Measurements from ENCODE around the gene DSTYK. TPM values are rescaled to one million over a fixed set of nuclear protein-coding genes. Genes with fewer than 3 reads are reported as not detected.

Gene DSTYK
- total RNA-seq, 2 experiments from 2014 or later, result 13.2 to 13.3 TPM

DNA sequence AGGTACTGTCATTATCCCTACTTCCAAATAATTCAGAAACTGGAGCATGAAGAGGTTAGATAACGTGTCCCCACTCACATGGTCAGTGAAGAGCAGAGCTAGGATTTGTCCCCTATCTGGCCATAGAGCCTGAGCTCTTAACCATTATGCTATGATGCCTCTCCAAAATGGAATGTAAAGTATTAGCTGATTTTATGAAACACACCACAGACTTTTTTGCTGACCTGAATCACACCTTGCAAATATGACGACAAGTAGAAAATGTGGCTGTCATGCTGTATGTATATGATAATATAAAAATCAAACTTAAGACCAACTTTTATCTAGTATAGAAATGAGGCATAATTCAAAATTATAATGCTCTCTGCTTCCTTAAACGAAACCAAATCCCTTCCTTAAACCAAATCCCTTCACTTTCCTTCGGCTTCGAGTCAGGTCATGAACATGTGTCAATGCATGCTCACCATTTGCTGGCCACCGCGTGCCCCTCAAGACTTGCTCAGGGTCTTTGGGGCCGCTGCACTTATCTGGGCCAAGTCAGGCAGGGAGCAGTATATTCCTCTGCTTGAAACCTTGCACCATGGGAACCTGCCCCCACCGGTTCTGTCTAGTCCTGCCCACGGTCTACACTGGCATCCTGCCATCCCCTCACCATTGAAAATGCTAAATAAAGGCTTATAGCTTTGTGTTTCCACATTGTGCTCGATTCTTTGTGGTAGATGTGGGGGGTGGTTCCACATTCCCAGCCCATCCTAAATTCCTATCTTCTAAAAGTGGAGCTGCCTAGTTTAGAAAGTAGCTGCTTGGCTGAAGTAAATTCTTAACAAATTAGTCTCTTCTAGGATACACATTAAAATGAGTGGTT lies 14.6 kb upstream of the DSTYK start:
- POLR2A ChIA-PET, result interaction anchor here (2.0 to 4.8 kb wide), 2 partner anchors 15 to 59 kb away, joined by 6 to 28 read pairs; partner anchors contain the start of gene DSTYK
- Mint-ChIP-seq H3K27me3 (peaks cover 44% of the 10 kb centered on the region), H3K4me3 (no peak overlapping the region), H3K27ac (no peak overlapping the region), H3K36me3 (no peaks in the 10 kb centered on the region), H3K9me3 (no peaks in the 10 kb centered on the region), H3K4me1 (peaks cover 28% of the 10 kb centered on the region)
- DNase-seq (no peak), ATAC-seq (ENCODE audit: low read depth) (no peak)

GRCh38 chr1:205224736-205225135 lies 13.2 kb upstream of the DSTYK start:
- Mint-ChIP-seq H3K27me3 (peaks cover 44% of the 10 kb centered on the region), H3K27ac (no peak overlapping the region), H3K9me3 (no peaks in the 10 kb centered on the region), H3K4me1 (peaks cover 19% of the 10 kb centered on the region), H3K36me3 (no peaks in the 10 kb centered on the region), H3K4me3 (no peak overlapping the region)
- no peak for DNase-seq
- POLR2A ChIA-PET, result no interaction called here
- ATAC-seq (ENCODE audit: low read depth), result no peak

GRCh38 chr1:205220421-205220820 lies 8.9 kb upstream of the DSTYK start:
- POLR2A ChIA-PET, result interaction anchor here (0.5 to 1.7 kb wide), 2 partner anchors 9 to 1885 kb away, joined by 3 to 4 read pairs; partner anchors contain the start of gene DSTYK
- DNase-seq (no peak), ATAC-seq (ENCODE audit: low read depth) (no peak)
- H3K27me3 Mint-ChIP-seq, result peaks cover 29% of the 10 kb centered on the region
- no peaks in the 10 kb centered on the region for H3K36me3 Mint-ChIP-seq
- H3K4me1 Mint-ChIP-seq, result peaks cover 2% of the 10 kb centered on the region
- no peak overlapping the region for H3K4me3 Mint-ChIP-seq
- no peak overlapping the region for H3K27ac Mint-ChIP-seq
- no peaks in the 10 kb centered on the region for H3K9me3 Mint-ChIP-seq

GRCh38 chr1:205217418-205217817 lies 5.9 kb upstream of the DSTYK start:
- Mint-ChIP-seq H3K27me3 (peaks cover 7% of the 10 kb centered on the region), H3K27ac (no peak overlapping the region), H3K9me3 (no peaks in the 10 kb centered on the region), H3K4me3 (no peak overlapping the region), H3K36me3 (no peaks in the 10 kb centered on the region), H3K4me1 (peaks cover 16% of the 10 kb centered on the region)
- no peak for ATAC-seq (ENCODE audit: low read depth)
- POLR2A ChIA-PET, result no interaction called here
- DNase-seq, result no peak

- ATAC-seq (ENCODE audit: low read depth), result no peak
- H3K27ac Mint-ChIP-seq, result no peak overlapping the region
- no peaks in the 10 kb centered on the region for H3K9me3 Mint-ChIP-seq
- no peak overlapping the region for H3K4me3 Mint-ChIP-seq
- H3K27me3 Mint-ChIP-seq, result peaks cover 5% of the 10 kb centered on the region
- H3K4me1 Mint-ChIP-seq, result peaks cover 22% of the 10 kb centered on the region
- H3K36me3 Mint-ChIP-seq, result no peaks in the 10 kb centered on the region
- POLR2A ChIA-PET, result no interaction called here
- DNase-seq, result no peak
These were observed 5.1 kb upstream of the DSTYK start for GRCh38 chr1:205216588-205216987.

DNA sequence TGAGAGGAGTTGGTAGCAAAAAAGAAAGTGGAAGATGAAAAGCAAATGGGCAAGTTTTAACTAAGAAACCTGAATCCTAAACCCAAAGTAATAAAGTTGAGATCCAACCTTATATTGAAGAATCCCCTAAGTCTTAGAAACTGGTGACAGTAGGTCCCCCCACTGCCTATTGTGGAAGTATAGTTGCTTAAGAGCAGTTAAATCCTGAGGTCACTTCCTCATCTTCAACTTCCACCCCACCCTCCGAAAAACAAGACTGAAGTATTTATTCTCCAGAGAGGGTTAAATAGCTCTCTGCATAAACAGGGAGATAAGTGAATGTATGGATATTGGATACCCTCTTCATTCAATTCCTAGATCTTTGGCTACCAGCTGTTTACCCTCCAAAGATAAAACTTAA lies 3.3 kb upstream of the DSTYK start:
- ATAC-seq (ENCODE audit: low read depth) (no peak), DNase-seq (no peak)
- Mint-ChIP-seq H3K36me3 (peaks cover 4% of the 10 kb centered on the region), H3K4me1 (peaks cover 29% of the 10 kb centered on the region), H3K27ac (peak overlapping the region; percentile 45), H3K27me3 (peaks cover 5% of the 10 kb centered on the region), H3K4me3 (peak overlapping the region; percentile 58), H3K9me3 (no peaks in the 10 kb centered on the region)
- POLR2A ChIA-PET, result interaction anchor here (2.0 kb wide), 1 partner anchor 14 kb away, joined by 11 read pairs; the partner anchor contains the start of gene TMCC2

DNA sequence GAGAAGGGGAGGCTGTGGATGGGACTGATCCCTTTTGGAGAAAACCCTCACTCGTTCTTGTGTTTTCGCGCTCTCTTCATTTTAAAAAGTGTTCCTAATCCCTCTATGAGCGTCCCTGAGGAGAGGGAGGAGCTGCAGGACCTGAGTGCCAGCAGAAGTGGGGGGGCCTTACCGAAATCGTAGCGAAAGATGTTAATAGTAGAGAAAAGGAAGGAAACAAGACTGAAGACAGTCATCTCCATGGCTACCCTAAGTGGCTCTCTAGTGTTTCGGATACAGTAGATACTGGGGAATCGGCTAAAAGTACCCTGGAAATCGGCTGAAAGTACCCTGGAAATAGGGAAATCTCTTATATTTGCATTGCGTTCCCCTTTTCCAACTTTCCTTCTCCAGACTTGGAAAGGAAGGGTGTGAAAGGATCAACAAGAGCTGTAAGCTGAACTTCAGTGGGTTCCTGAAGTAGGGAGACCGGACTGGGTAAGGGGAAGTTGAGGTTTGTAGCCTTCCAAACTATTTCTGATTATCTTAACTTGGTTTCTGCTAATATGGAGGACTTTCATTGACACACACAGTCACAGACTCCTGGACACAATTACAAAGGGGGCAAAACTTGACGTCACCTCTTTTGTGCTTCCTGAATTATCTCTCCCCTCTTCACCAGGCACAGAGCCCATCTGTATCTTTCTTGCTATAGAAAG lies 486 bp upstream of the DSTYK start:
- DNase-seq, result no peak
- Mint-ChIP-seq H3K36me3 (peaks cover 4% of the 10 kb centered on the region), H3K27ac (peak overlapping the region; percentile 98), H3K4me3 (peak overlapping the region; percentile 96), H3K27me3 (no peaks in the 10 kb centered on the region), H3K4me1 (peaks cover 36% of the 10 kb centered on the region), H3K9me3 (no peaks in the 10 kb centered on the region)
- POLR2A ChIA-PET, result interaction anchor here (0.5 to 2.7 kb wide), 7 partner anchors 8 to 718 kb away, joined by 3 to 28 read pairs (median 4); partner anchors contain the start of genes RBBP5 and TMCC2
- ATAC-seq (ENCODE audit: low read depth), result peak; percentile 25

- Mint-ChIP-seq H3K9me3 (no peaks in the 10 kb centered on the region), H3K36me3 (peaks cover 4% of the 10 kb centered on the region), H3K27me3 (no peaks in the 10 kb centered on the region), H3K4me3 (peak overlapping the region; percentile 96), H3K27ac (peak overlapping the region; percentile 98), H3K4me1 (peaks cover 38% of the 10 kb centered on the region)
- ATAC-seq (ENCODE audit: low read depth), result peak; percentile 6
- DNase-seq, result no peak
- POLR2A ChIA-PET, result interaction anchor here (0.6 to 2.7 kb wide), 7 partner anchors 9 to 74 kb away, joined by 3 to 28 read pairs (median 4); partner anchors contain the start of gene TMCC2
These were observed 740 bp downstream of the DSTYK start for GRCh38 chr1:205210756-205211168.

GRCh38 chr1:205208811-205209210 lies 2.7 kb downstream of the DSTYK start:
- POLR2A ChIA-PET, result interaction anchor here (1.0 kb wide), 1 partner anchor 19 kb away, joined by 3 read pairs; the partner anchor contains the start of gene TMCC2
- Mint-ChIP-seq H3K4me1 (peaks cover 38% of the 10 kb centered on the region), H3K36me3 (peaks cover 4% of the 10 kb centered on the region), H3K27ac (no peak overlapping the region), H3K4me3 (no peak overlapping the region), H3K9me3 (no peaks in the 10 kb centered on the region), H3K27me3 (no peaks in the 10 kb centered on the region)
- DNase-seq (no peak), ATAC-seq (ENCODE audit: low read depth) (no peak)

DNA sequence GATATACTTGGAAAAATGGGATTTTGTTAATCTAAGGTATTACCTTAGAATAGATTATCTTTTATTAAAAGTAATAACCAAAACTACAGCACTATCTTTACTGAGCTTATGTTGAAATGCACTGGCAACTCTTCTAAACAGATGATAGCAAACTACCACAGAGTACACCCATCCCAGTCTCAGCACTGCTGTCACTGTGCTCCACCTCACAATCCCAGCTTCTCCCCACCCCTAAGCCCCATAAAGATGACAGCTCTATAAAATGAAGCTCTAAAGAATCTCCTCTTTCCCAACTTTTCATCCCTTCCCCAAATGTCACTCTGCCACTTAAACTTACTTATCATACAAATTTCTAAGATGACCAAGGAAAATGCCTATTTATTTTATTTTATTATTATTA lies 6.4 kb downstream of the DSTYK start:
- H3K36me3 Mint-ChIP-seq, result peaks cover 3% of the 10 kb centered on the region
- H3K27ac Mint-ChIP-seq, result no peak overlapping the region
- H3K4me1 Mint-ChIP-seq, result peaks cover 38% of the 10 kb centered on the region
- no peak overlapping the region for H3K4me3 Mint-ChIP-seq
- H3K27me3 Mint-ChIP-seq, result no peaks in the 10 kb centered on the region
- no peaks in the 10 kb centered on the region for H3K9me3 Mint-ChIP-seq
- no peak for ATAC-seq (ENCODE audit: low read depth)
- POLR2A ChIA-PET, result no interaction called here
- no peak for DNase-seq

DNA sequence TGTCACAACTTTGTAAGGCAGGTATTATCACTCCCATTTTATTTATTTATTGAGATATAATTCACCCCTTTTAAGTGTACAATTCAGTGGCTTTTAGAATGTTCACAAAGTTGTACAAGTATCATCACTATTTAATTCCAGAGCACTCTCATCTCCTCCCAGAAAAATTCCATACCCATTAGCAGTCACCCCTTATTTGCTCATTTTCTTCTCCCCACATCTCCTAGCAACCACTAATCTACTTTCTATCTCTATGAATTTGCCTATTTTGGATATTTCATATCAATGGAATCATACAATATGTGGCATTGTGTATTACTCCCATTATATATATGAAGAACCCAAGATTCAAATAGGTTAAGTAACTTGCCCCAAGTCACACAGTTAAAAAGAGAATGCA lies 7.0 kb downstream of the DSTYK start:
- peaks cover 3% of the 10 kb centered on the region for H3K36me3 Mint-ChIP-seq
- H3K4me3 Mint-ChIP-seq, result no peak overlapping the region
- POLR2A ChIA-PET, result no interaction called here
- H3K9me3 Mint-ChIP-seq, result no peaks in the 10 kb centered on the region
- peaks cover 42% of the 10 kb centered on the region for H3K4me1 Mint-ChIP-seq
- DNase-seq (no peak), ATAC-seq (ENCODE audit: low read depth) (no peak)
- no peak overlapping the region for H3K27ac Mint-ChIP-seq
- no peaks in the 10 kb centered on the region for H3K27me3 Mint-ChIP-seq

- H3K9me3 Mint-ChIP-seq, result no peaks in the 10 kb centered on the region
- POLR2A ChIA-PET, result interaction anchor here (1.1 to 2.6 kb wide), 4 partner anchors 14 to 114 kb away, joined by 3 to 10 read pairs (median 6); partner anchors contain the start of gene RBBP5
- ATAC-seq (ENCODE audit: low read depth), result no peak
- H3K27me3 Mint-ChIP-seq, result no peaks in the 10 kb centered on the region
- H3K4me3 Mint-ChIP-seq, result peak overlapping the region; percentile 67
- DNase-seq, result no peak
- H3K4me1 Mint-ChIP-seq, result peaks cover 49% of the 10 kb centered on the region
- peaks cover 16% of the 10 kb centered on the region for H3K36me3 Mint-ChIP-seq
- H3K27ac Mint-ChIP-seq, result peak overlapping the region; percentile 72
These were observed 11.6 kb downstream of the DSTYK start for GRCh38 chr1:205199931-205200299.

Measured in activated naive CD8-positive, alpha-beta T cell treated with anti-CD3 and anti-CD28 coated beads, Interleukin-2, amount 10 ng/mL, durations not matched to agents 7 days and 5 days (primary cell).